Natural killer cell (primary cell): ENCODE measurements around the gene SRGAP3. TPM values are rescaled to one million over a fixed set of nuclear protein-coding genes. Genes with fewer than 3 reads are reported as not detected.

ENCODE experiments used
- ATAC-seq, 3 donors: fragments of 150-1000 bp in 2 of 3; fragments of 200-7000 bp in 1 of 3; cut with Tn5 transposase; 1 replicate in 1 of 3; 2 replicates in 2 of 3; pipeline ENCODE4 v1.10.0; 2021; ENCODE audit warnings: mild to moderate bottlenecking in 2 of 3, moderate library complexity in 2 of 3
- DNase-seq, 2 donors: peaks; one replicate each; pipeline versions ENCODE4 v3.0.0 to v3.0.0-alpha.2; 2013 to 2021; ENCODE audit warnings: mixed read lengths in 1 of 2
- H3K27ac ChIP-seq: one replicate; pipeline ENCODE4 v1.5.1; 2013; ENCODE audit warnings: mild to moderate bottlenecking, low read length
- H3K27me3 ChIP-seq: one replicate; pipeline ENCODE4 v1.6.1; 2013; ENCODE audit warnings: low read length; ENCODE audit not compliant: control insufficient read depth, insufficient read depth
- H3K36me3 ChIP-seq: one replicate; pipeline ENCODE4 v1.6.1; 2013; ENCODE audit warnings: low read length; ENCODE audit not compliant: control insufficient read depth, insufficient read depth
- H3K4me1 ChIP-seq: one replicate; pipeline ENCODE4 v1.6.1; 2013; ENCODE audit warnings: low read length; ENCODE audit not compliant: control insufficient read depth, insufficient read depth
- H3K4me3 ChIP-seq: one replicate; pipeline ENCODE4 v1.5.1; 2013; ENCODE audit warnings: low read length
- H3K9me3 ChIP-seq: one replicate; pipeline ENCODE4 v1.6.1; 2013; ENCODE audit warnings: low read length; ENCODE audit not compliant: control insufficient read depth, insufficient read depth
- H3K27ac Mint-ChIP-seq, 2 donors: one replicate each; pipeline ENCODE4 v1.8.0; 2022; ENCODE audit warnings: mild to moderate bottlenecking in 2 of 2, mixed read lengths in 2 of 2, moderate library complexity in 1 of 2
- H3K27me3 Mint-ChIP-seq, 2 donors: one replicate each; pipeline ENCODE4 v1.8.0; 2022; ENCODE audit warnings: low read depth in 2 of 2, mixed read lengths in 2 of 2
- H3K36me3 Mint-ChIP-seq: one replicate; pipeline ENCODE4 v1.8.0; 2022; ENCODE audit warnings: mixed read lengths
- H3K4me1 Mint-ChIP-seq, 2 donors: one replicate each; pipeline ENCODE4 v1.8.0; 2022; ENCODE audit warnings: mixed read lengths in 2 of 2
- H3K4me3 Mint-ChIP-seq: one replicate; pipeline ENCODE4 v1.8.0; 2022; ENCODE audit warnings: mild to moderate bottlenecking, moderate library complexity, mixed read lengths
- H3K9me3 Mint-ChIP-seq, 2 donors: one replicate each; pipeline ENCODE4 v1.8.0; 2022; ENCODE audit warnings: mixed read lengths in 2 of 2
- WGBS: methylation state at CpG from one replicate; pipeline ENCODE4 v1.1.7; 2013; ENCODE audit warnings: missing lambda C conversion rate; ENCODE audit not compliant: insufficient coverage; 5-methylcytosine and 5-hydroxymethylcytosine counted together
- intact Hi-C: fragments of 100-400 bp; cut with micrococcal nuclease; formaldehyde crosslinking; loops from one replicate; pipeline ENCODE4 v1.14.2; 2022
- total RNA-seq, 4 donors: library from RNA; stranded (reverse); fragments of 120-200 nt in 1 of 4; gene quantifications; one replicate each; pipeline versions ENCODE4 v1.2.3 to v1.2.4, GENCODE V29; 2013 to 2022
- TF ChIP-seq, protein P1 (sequence below): fragments of 200-600 bp; IDR thresholded peaks from one replicate; pipeline ENCODE4 v1.8.0; 2022; ENCODE audit warnings: antibody characterized with exemption

Gene SRGAP3
- total RNA-seq, 3 donors from 2014 or later (not counting 1 experiment from before 2014, with no cell fraction given), result 2.5 to 14.9 (median 3.0) TPM

GRCh38 chr3:8988384-8988655 is 261.1 kb downstream of the SRGAP3 start:
- no peak for DNase-seq
- H3K9me3 ChIP-seq, result no peaks in the 10 kb centered on the region
- WGBS, result 93% methylated on average over 2 of the region's 2 CpGs

GRCh38 chr3:8987645-8988383 is 261.6 kb downstream of the SRGAP3 start:
- Histone ChIP-seq H3K27me3 (no peaks in the 10 kb centered on the region), H3K36me3 (no peaks in the 10 kb centered on the region), H3K4me3 (no peak overlapping the region), H3K27ac (no peak overlapping the region), H3K4me1 (peaks cover 5% of the 10 kb centered on the region), H3K9me3 (no peaks in the 10 kb centered on the region)
- ATAC-seq (peak; percentile 79 to 94 (median 92)), DNase-seq (peak; percentile 35 to 76)
- TF ChIP-seq, protein P1, sequence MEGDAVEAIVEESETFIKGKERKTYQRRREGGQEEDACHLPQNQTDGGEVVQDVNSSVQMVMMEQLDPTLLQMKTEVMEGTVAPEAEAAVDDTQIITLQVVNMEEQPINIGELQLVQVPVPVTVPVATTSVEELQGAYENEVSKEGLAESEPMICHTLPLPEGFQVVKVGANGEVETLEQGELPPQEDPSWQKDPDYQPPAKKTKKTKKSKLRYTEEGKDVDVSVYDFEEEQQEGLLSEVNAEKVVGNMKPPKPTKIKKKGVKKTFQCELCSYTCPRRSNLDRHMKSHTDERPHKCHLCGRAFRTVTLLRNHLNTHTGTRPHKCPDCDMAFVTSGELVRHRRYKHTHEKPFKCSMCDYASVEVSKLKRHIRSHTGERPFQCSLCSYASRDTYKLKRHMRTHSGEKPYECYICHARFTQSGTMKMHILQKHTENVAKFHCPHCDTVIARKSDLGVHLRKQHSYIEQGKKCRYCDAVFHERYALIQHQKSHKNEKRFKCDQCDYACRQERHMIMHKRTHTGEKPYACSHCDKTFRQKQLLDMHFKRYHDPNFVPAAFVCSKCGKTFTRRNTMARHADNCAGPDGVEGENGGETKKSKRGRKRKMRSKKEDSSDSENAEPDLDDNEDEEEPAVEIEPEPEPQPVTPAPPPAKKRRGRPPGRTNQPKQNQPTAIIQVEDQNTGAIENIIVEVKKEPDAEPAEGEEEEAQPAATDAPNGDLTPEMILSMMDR, result peak; percentile 64
- Mint-ChIP-seq H3K27ac (no peak overlapping the region), H3K27me3 (no peaks in the 10 kb centered on the region), H3K9me3 (no peaks in the 10 kb centered on the region), H3K36me3 (no peaks in the 10 kb centered on the region), H3K4me3 (peak overlapping the region; percentile 6), H3K4me1 (no peaks in the 10 kb centered on the region)
- WGBS, result 24% methylated on average over 15 of the region's 15 CpGs
- intact Hi-C loops, result loop anchor here (1.0 kb wide), 1 partner anchor 314 kb away; no protein-coding TSS in a partner anchor

More at GRCh38 chr3:8988384-8988655, 261.1 kb downstream of the SRGAP3 start:
- no peak overlapping the region for H3K4me3 ChIP-seq
- TF ChIP-seq, protein P1, result no peak
- intact Hi-C loops, result loop anchor here (1.0 kb wide), 1 partner anchor 314 kb away; no protein-coding TSS in a partner anchor
- Mint-ChIP-seq H3K27ac (no peak overlapping the region), H3K4me3 (no peak overlapping the region), H3K27me3 (no peaks in the 10 kb centered on the region), H3K9me3 (no peaks in the 10 kb centered on the region), H3K4me1 (no peaks in the 10 kb centered on the region), H3K36me3 (no peaks in the 10 kb centered on the region)
- no peak overlapping the region for H3K27ac ChIP-seq
- H3K27me3 ChIP-seq, result no peaks in the 10 kb centered on the region
- H3K36me3 ChIP-seq, result no peaks in the 10 kb centered on the region
- ATAC-seq, result no peak
- H3K4me1 ChIP-seq, result peaks cover 5% of the 10 kb centered on the region

GRCh38 chr3:8987226-8987625 is 262.2 kb downstream of the SRGAP3 start:
- WGBS, result 82% methylated on average over 6 of the region's 6 CpGs
- DNase-seq (no peak), ATAC-seq (no peak)
- H3K9me3 ChIP-seq, result no peaks in the 10 kb centered on the region
- Mint-ChIP-seq H3K4me1 (no peaks in the 10 kb centered on the region), H3K27me3 (peaks cover 0 to 3% of the 10 kb centered on the region in 2 donors), H3K9me3 (no peaks in the 10 kb centered on the region), H3K4me3 (no peak overlapping the region), H3K27ac (no peak overlapping the region), H3K36me3 (no peaks in the 10 kb centered on the region)
- intact Hi-C loops, result no loop called here
- peaks cover 5% of the 10 kb centered on the region for H3K4me1 ChIP-seq
- no peak overlapping the region for H3K27ac ChIP-seq
- no peak overlapping the region for H3K4me3 ChIP-seq
- no peaks in the 10 kb centered on the region for H3K27me3 ChIP-seq
- no peaks in the 10 kb centered on the region for H3K36me3 ChIP-seq
- TF ChIP-seq, protein P1, result no peak

DNA sequence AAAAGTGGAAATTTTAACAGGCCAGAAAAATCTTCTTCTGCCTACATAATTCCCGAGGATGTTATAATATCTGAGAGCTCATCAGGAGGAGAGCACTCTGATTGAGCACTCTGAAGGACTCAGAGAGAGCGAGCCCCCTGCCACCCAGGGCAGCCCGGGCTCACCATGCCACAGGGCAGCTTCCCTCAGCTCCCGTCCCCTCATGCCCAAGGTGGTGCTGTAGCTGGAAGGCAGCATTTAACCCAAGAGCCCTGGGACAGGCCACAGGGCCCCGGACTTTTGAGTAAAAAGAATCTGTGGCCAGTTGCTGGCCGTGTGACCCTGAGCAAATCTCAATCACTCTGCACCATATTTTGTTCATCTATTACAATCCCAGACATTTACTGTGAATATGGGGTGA is 262.7 kb downstream of the SRGAP3 start:
- no peak overlapping the region for H3K4me3 Mint-ChIP-seq
- ATAC-seq, result no peak
- intact Hi-C loops, result no loop called here
- H3K27me3 Mint-ChIP-seq, result peaks cover 4% of the 10 kb centered on the region in 2 donors
- no peak overlapping the region for H3K27ac ChIP-seq
- no peaks in the 10 kb centered on the region for H3K36me3 ChIP-seq
- no peak for DNase-seq
- H3K36me3 Mint-ChIP-seq, result no peaks in the 10 kb centered on the region
- no peaks in the 10 kb centered on the region for H3K4me1 Mint-ChIP-seq
- H3K4me1 ChIP-seq, result peaks cover 5% of the 10 kb centered on the region
- no peaks in the 10 kb centered on the region for H3K27me3 ChIP-seq
- no peak overlapping the region for H3K27ac Mint-ChIP-seq
- no peak overlapping the region for H3K4me3 ChIP-seq
- no peaks in the 10 kb centered on the region for H3K9me3 ChIP-seq
- 89% methylated on average over 4 of the region's 6 CpGs for WGBS
- TF ChIP-seq, protein P1, result no peak
- no peaks in the 10 kb centered on the region for H3K9me3 Mint-ChIP-seq
